Esophagus squamous epithelium (tissue), 4 donors: ENCODE results near the gene DSCAML1.

Source experiments
- CTCF ChIP-seq, 6 experiments: fragments of 450-650 bp in 4 of 6; fragments of 200-600 bp in 2 of 6; sonication (generic) in 2 of 6; IDR thresholded peaks; one replicate each; pipeline ENCODE4 v1.5.1; 2016 to 2019; ENCODE audit warnings: antibody characterized with exemption in 6 of 6, mild to moderate bottlenecking in 4 of 6, moderate library complexity in 4 of 6
- POLR2A ChIP-seq, 4 donors: fragments of 450-650 bp; IDR thresholded peaks; one replicate each; pipeline ENCODE4 v1.6.1; 2017; ENCODE audit warnings: antibody characterized with exemption in 4 of 4, mild to moderate bottlenecking in 4 of 4, moderate library complexity in 3 of 4

DNA sequence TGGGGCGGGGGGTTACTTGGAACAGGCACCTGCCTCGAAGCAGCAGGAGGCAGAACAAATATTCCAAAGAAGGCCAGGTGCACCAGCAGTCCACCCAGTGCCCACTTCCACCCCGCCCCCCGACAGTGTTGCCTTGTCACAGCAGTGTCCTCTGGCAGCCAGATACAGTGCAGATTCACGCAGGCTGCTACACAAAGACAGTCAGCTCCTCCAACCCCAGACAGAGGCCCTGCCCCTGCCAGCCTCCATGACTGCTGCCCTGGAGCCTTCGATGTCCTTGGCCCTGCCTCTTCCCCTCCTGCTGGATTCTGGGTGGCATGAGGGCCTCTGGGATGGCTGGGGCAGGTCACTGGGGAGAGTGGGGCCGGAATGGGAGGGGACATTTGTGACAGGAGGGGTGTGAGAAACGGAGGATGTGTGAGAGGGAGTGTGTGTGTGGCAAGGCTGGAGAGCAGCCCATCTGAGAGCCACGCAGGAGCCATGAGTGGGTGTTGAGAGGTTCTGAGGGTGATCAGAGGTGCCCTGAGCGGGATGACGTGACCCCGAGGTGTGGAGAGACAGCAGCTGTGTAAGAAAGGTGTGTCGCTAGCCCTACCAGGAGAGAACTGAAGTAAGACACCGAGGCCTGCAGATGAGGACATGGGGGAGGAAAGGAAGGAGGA is 295.6 kb downstream of the DSCAML1 start:
- TF ChIP-seq CTCF (IDR thresholded peaks at IDR 0.05) (no peak), POLR2A (IDR thresholded peaks at IDR 0.05) (no peak)
